Measurements from ENCODE around the gene KIF16B. TPM values are rescaled to one million over a fixed set of nuclear protein-coding genes. Genes with fewer than 3 reads are reported as not detected.

KIF16B gene
- total RNA-seq, 1 experiment from 2014 or later = 7.0 TPM

- TF ChIP-seq EZH2 (IDR thresholded peaks at IDR 0.05) (no peak), JUND (IDR thresholded peaks at IDR 0.05) (no peak), SRF (IDR thresholded peaks at IDR 0.05; ENCODE audit: low read depth) (no peak), POLR2AphosphoS5 (IDR thresholded peaks at IDR 0.05; ENCODE audit: low read depth, low read length) (no peak), POLR2A (IDR thresholded peaks at IDR 0.05; ENCODE audit: borderline replicate concordance, extremely low read depth, insufficient read depth, insufficient read length) (no peak), ZBTB33 (IDR thresholded peaks at IDR 0.05; ENCODE audit: extremely low read depth, insufficient replicate concordance, low read length) (no peak), SP1 (IDR thresholded peaks at IDR 0.05; ENCODE audit: low read depth) (no peak), YY1 (IDR thresholded peaks at IDR 0.05; ENCODE audit: extremely low read depth, insufficient replicate concordance, low read depth, low read length) (no peak), EGR1 (IDR thresholded peaks at IDR 0.05; ENCODE audit: low read depth) (no peak), ATF3 (IDR thresholded peaks at IDR 0.05) (no peak), REST (IDR thresholded peaks at IDR 0.05; ENCODE audit: low read depth) (no peak), TCF7L2 (IDR thresholded peaks at IDR 0.05; ENCODE audit: borderline replicate concordance, extremely low read depth, insufficient read depth, insufficient read length) (no peak), CBX3 (IDR thresholded peaks at IDR 0.05; ENCODE audit: low read depth) (no peak), FOSL1 (IDR thresholded peaks at IDR 0.05; ENCODE audit: low read depth) (no peak)
- H3K9ac ChIP-seq (ENCODE audit: low read length) = no peak overlapping the region
- no peaks in the 10 kb centered on the region for H3K9me3 ChIP-seq (ENCODE audit: control insufficient read depth in 1 of 2, insufficient read depth in 1 of 2, low read depth in 1 of 2, low read length in 2 of 2)
- H3K4me2 ChIP-seq (ENCODE audit: low read length) = no peak overlapping the region
- intact Hi-C loops (cut with micrococcal nuclease) = no loop called here
- H3K4me1 ChIP-seq (ENCODE audit: control insufficient read depth in 1 of 2, insufficient read depth in 2 of 2, low read length in 2 of 2) = no peaks in the 10 kb centered on the region
- no peak overlapping the region for H2AFZ ChIP-seq (ENCODE audit: low read depth, low read length, poor library complexity, severe bottlenecking)
- no peaks in the 10 kb centered on the region for H4K20me1 ChIP-seq (ENCODE audit: insufficient read depth)
- H3K79me2 ChIP-seq (ENCODE audit: insufficient read depth, low read length) = no peaks in the 10 kb centered on the region
- POLR2A ChIA-PET = no interaction called here
- no peaks in the 10 kb centered on the region for H3K9me2 ChIP-seq (ENCODE audit: insufficient read depth)
- H3K27me3 ChIP-seq (ENCODE audit: insufficient read depth, low read length) = no peaks in the 10 kb centered on the region
- CTCF ChIA-PET = no interaction called here
- RAD21 ChIA-PET (ENCODE audit: low non-redundant PET in 1 of 2, low total read pairs in 2 of 2, uncharacterized antibody in 2 of 2, unreplicated experiment in 2 of 2) = no interaction called here
- no peak for DNase-seq (ENCODE audit: low read depth, low spot score)
- no TSS peak for BruUV-seq (replicated peaks)
- H3K4me3 ChIP-seq (replicated peaks in 1 of 2; ENCODE audit: low read depth in 1 of 2, low read length in 2 of 2) = no peak overlapping the region
- H3K27ac ChIP-seq (ENCODE audit: low read depth, low read length) = no peak overlapping the region
- H3K36me3 ChIP-seq (ENCODE audit: control insufficient read depth in 1 of 2, insufficient read depth in 2 of 2, low read length in 2 of 2) = no peaks in the 10 kb centered on the region
- no peak for ATAC-seq
Measured at GRCh38 chr20:16387666-16388065, 185.6 kb downstream of the KIF16B start.
